IMR-90 (cell line): ENCODE data around the gene IGSF8. TPM values are rescaled to one million over a fixed set of nuclear protein-coding genes. Genes with fewer than 3 reads are reported as not detected.

Experiments
- ATAC-seq: fragments of 200-7000 bp; cut with Tn5 transposase; 2 replicates; pipeline ENCODE4 v1.9.1; 2020; ENCODE audit warnings: low read depth, mild to moderate bottlenecking, moderate library complexity
- BruUV-seq: library from RNA; stranded (reverse); fragments of 400-500 nt; replicated peaks from 2 replicates; lab custom pipeline; 2021; lab: Mats Ljungman, UMichigan
- CTCF ChIA-PET: fragments of 300-600 bp; formaldehyde crosslinking; extraction: SDS; loops from one replicate; lab custom pipeline; 2021; ENCODE audit warnings: antibody characterized with exemption; lab: Yijun Ruan, JAX
- POLR2A ChIA-PET: fragments of 300-600 bp; sonication (Branson Sonifier 250); formaldehyde crosslinking; loops from one replicate; lab custom pipeline; 2022; ENCODE audit warnings: antibody characterized with exemption; ENCODE audit not compliant: unreplicated experiment; lab: Charles Lee
- DNase-seq: peaks from one replicate; pipeline ENCODE4 v3.0.0; 2013
- H2AFZ ChIP-seq: replicated peaks from 2 replicates; pipeline ENCODE3; 2013; ENCODE audit warnings: low read length, mild to moderate bottlenecking; ENCODE audit not compliant: poor library complexity
- H2AK5ac ChIP-seq: 2 replicates; pipeline ENCODE4 v1.6.1; 2013; ENCODE audit warnings: low read depth, low read length, inconsistent platforms
- H2AK9ac ChIP-seq: replicated peaks from 2 replicates; pipeline ENCODE3; 2013; ENCODE audit warnings: mild to moderate bottlenecking, low read depth, low read length, moderate library complexity; ENCODE audit not compliant: poor library complexity
- H2BK120ac ChIP-seq: 2 replicates; pipeline ENCODE4 v1.6.1; 2013; ENCODE audit warnings: low read depth, low read length, inconsistent platforms
- H2BK15ac ChIP-seq: 3 replicates; pipeline ENCODE4 v1.6.1; 2013; ENCODE audit warnings: low read depth, low read length, inconsistent platforms
- H2BK20ac ChIP-seq: 2 replicates; pipeline ENCODE4 v1.6.1; 2013; ENCODE audit warnings: low read depth, mild to moderate bottlenecking, inconsistent platforms, low read length, moderate library complexity
- H2BK5ac ChIP-seq: 2 replicates; pipeline ENCODE4 v1.6.1; 2013; ENCODE audit warnings: mild to moderate bottlenecking, low read depth, low read length, inconsistent platforms; ENCODE audit not compliant: poor library complexity, severe bottlenecking
- H3K14ac ChIP-seq: replicated peaks from 2 replicates; pipeline ENCODE4 v1.6.1; 2013; ENCODE audit warnings: low read depth, low read length, inconsistent platforms
- H3K18ac ChIP-seq: 2 replicates; pipeline ENCODE4 v1.6.1; 2013; ENCODE audit warnings: low read depth, low read length, control low read depth
- H3K23ac ChIP-seq: 2 replicates; pipeline ENCODE4 v1.6.1; 2013; ENCODE audit warnings: low read depth, low read length, inconsistent platforms
- H3K27ac ChIP-seq: 2 replicates; pipeline ENCODE4 v1.5.1; 2013; ENCODE audit warnings: mild to moderate bottlenecking, control low read depth, low read length; ENCODE audit not compliant: insufficient read depth
- H3K27me3 ChIP-seq: 2 replicates; pipeline ENCODE4 v1.6.1; 2013; ENCODE audit warnings: low read length; ENCODE audit not compliant: control insufficient read depth, insufficient read depth
- H3K36me3 ChIP-seq: 2 replicates; pipeline ENCODE4 v1.6.1; 2013; ENCODE audit warnings: low read length, mixed read lengths; ENCODE audit not compliant: control insufficient read depth, insufficient read depth
- H3K4ac ChIP-seq: 2 replicates; pipeline ENCODE4 v1.6.1; 2013; ENCODE audit warnings: low read depth, low read length, inconsistent platforms
- H3K4me1 ChIP-seq: 2 replicates; pipeline ENCODE4 v1.6.1; 2013; ENCODE audit warnings: low read length, mixed read lengths; ENCODE audit not compliant: control insufficient read depth, insufficient read depth
- H3K4me2 ChIP-seq: 2 replicates; pipeline ENCODE4 v1.6.1; 2013; ENCODE audit warnings: low read depth, mild to moderate bottlenecking, control low read depth, low read length, moderate library complexity
- H3K4me3 ChIP-seq: 2 replicates; pipeline ENCODE4 v1.5.1; 2013; ENCODE audit warnings: low read depth, mild to moderate bottlenecking, control low read depth, low read length, moderate library complexity; ENCODE audit not compliant: insufficient read depth
- H3K56ac ChIP-seq: 2 replicates; pipeline ENCODE4 v1.6.1; 2013; ENCODE audit warnings: low read length, inconsistent platforms; ENCODE audit not compliant: insufficient read depth; ENCODE audit errors: extremely low read depth
- H3K79me1 ChIP-seq, 2 experiments: 2 replicates each; pipeline ENCODE4 v1.6.1; 2013; ENCODE audit warnings: low read length in 2 of 2, inconsistent platforms in 1 of 2, low read depth in 1 of 2
- H3K9ac ChIP-seq: 2 replicates; pipeline ENCODE4 v1.6.1; 2013; ENCODE audit warnings: low read depth, low read length, control low read depth
- H3K9me1 ChIP-seq: 2 replicates; pipeline ENCODE4 v1.6.1; 2013; ENCODE audit warnings: low read length, inconsistent platforms; ENCODE audit not compliant: insufficient read depth
- H3K9me3 ChIP-seq: 2 replicates; pipeline ENCODE4 v1.6.1; 2013; ENCODE audit warnings: low read length; ENCODE audit not compliant: control insufficient read depth, insufficient read depth
- H4K20me1 ChIP-seq: 2 replicates; pipeline ENCODE4 v1.6.1; 2013; ENCODE audit warnings: low read length, inconsistent platforms; ENCODE audit not compliant: insufficient read depth
- H4K5ac ChIP-seq: 2 replicates; pipeline ENCODE4 v1.6.1; 2013; ENCODE audit warnings: mild to moderate bottlenecking, low read depth, low read length, control low read depth
- H4K8ac ChIP-seq, 2 experiments: 2 replicates each; pipeline ENCODE4 v1.6.1; 2013; ENCODE audit warnings: low read depth in 2 of 2, low read length in 2 of 2, control low read depth in 1 of 2, inconsistent platforms in 1 of 2
- H4K91ac ChIP-seq: 2 replicates; pipeline ENCODE4 v1.6.1; 2013; ENCODE audit warnings: low read depth, low read length, inconsistent platforms; ENCODE audit not compliant: insufficient read depth
- MAZ ChIP-seq: IDR thresholded peaks from 2 replicates; pipeline ENCODE4 v1.6.1; 2012; ENCODE audit warnings: low read depth, mild to moderate bottlenecking, low read length, improper control_type of control experiment, moderate library complexity, borderline replicate concordance
- USF2 ChIP-seq: fragments of 150-350 bp; IDR thresholded peaks from 2 replicates; pipeline ENCODE4 v1.6.1; 2017; ENCODE audit warnings: mild to moderate bottlenecking, antibody characterized with exemption, low read length, low read depth
- WGBS, 2 experiments: methylation state at CpG; one replicate each; pipeline versions ENCODE4 v1.1.5 to v1.1.7; 2013; ENCODE audit warnings: missing lambda C conversion rate in 2 of 2; ENCODE audit not compliant: insufficient read length in 1 of 2; ENCODE audit errors: extremely low coverage in 2 of 2; 5-methylcytosine and 5-hydroxymethylcytosine counted together
- dilution Hi-C: fragments of 300-500 bp; cut with HindIII; formaldehyde crosslinking; loops from one replicate; pipeline ENCODE4 v1.14.3; 2018; ENCODE audit warnings: low sequenced_read_pairs; ENCODE audit not compliant: unreplicated experiment
- in situ Hi-C: fragments of 300-500 bp; cut with MboI; formaldehyde crosslinking; loops from 3 replicates; pipeline ENCODE4 v1.14.3; 2019; ENCODE audit warnings: low sequenced_read_pairs, inconsistent platforms, mixed read lengths
- intact Hi-C: fragments of 100-400 bp; cut with micrococcal nuclease; formaldehyde crosslinking; loops from 2 replicates; pipeline ENCODE4 v1.10.0; 2022
- polyA plus RNA-seq, 3 experiments: library from polyadenylated mRNA; depleted of rRNA; stranded (reverse); fragments of >200 nt; gene quantifications; 2 replicates each; pipeline ENCODE4 v1.2.3, GENCODE V29; 2012; ENCODE audit warnings: low replicate concordance in 1 of 3
- total RNA-seq: library from RNA; depleted of rRNA; stranded (reverse); fragments of >200 nt; gene quantifications from 2 replicates; pipeline ENCODE4 v1.2.3, GENCODE V29; 2012

Gene IGSF8
- total and polyA plus RNA-seq, 2 of the 4 experiments (the other 2 are of a cell fraction), result 8.8 to 25.2 TPM

GRCh38 chr1:160116283-160117147 is 18.1 kb upstream of the IGSF8 start:
- H3K14ac ChIP-seq, result no peak overlapping the region
- ATAC-seq (no peak), DNase-seq (peak; percentile 44)
- no peak overlapping the region for H2BK120ac ChIP-seq
- H4K91ac ChIP-seq, result peak overlapping the region; percentile 38; the same call in 1 of the 2 replicates
- H3K4me2 ChIP-seq, result no peak overlapping the region; the same call in 1 of the 2 replicates
- H2AK9ac ChIP-seq, result no peak overlapping the region
- H3K4me1 ChIP-seq, result peaks cover 15% of the 10 kb centered on the region; the same call in 1 of the 2 replicates
- 83% methylated on average over 1 of the region's 12 CpGs; no CpG with 5 or more reads in 1 of the 2 experiments for WGBS, 2 experiments
- H3K27ac ChIP-seq, result no peak overlapping the region
- no peak overlapping the region for H3K4me3 ChIP-seq
- H3K23ac ChIP-seq, result no peak overlapping the region
- ChIA-PET POLR2A (no interaction called here), CTCF (interaction anchor here (0.8 kb wide), 1 partner anchor 15 kb away, joined by 3 read pairs; no protein-coding TSS in a partner anchor)
- no peak overlapping the region; the same call in 1 of the 2 replicates for H4K5ac ChIP-seq
- H3K9ac ChIP-seq, result no peak overlapping the region
- no TSS peak for BruUV-seq
- H2AFZ ChIP-seq, result no peak overlapping the region
- no peaks in the 10 kb centered on the region for H3K36me3 ChIP-seq
- no peak overlapping the region for H2BK20ac ChIP-seq
- peaks cover 46% of the 10 kb centered on the region for H3K27me3 ChIP-seq
- H3K9me3 ChIP-seq, result no peaks in the 10 kb centered on the region
- TF ChIP-seq MAZ (no peak), USF2 (peak; percentile 51; the same call in 1 of the 2 replicates)
- intact Hi-C loops (no loop called here), dilution Hi-C loops (no loop called here), in situ Hi-C loops (no loop called here)
- H4K20me1 ChIP-seq, result no peaks in the 10 kb centered on the region
- no peak overlapping the region for H2BK5ac ChIP-seq
- no peak overlapping the region for H2AK5ac ChIP-seq
- no peak overlapping the region for H2BK15ac ChIP-seq
- no peaks in the 10 kb centered on the region; the same call in 1 of the 2 replicates for H3K9me1 ChIP-seq
- H4K8ac ChIP-seq, result no peak overlapping the region
- no peak overlapping the region; the same call in 1 of the 2 replicates for H3K18ac ChIP-seq
- no peak overlapping the region for H3K56ac ChIP-seq
- no peak overlapping the region for H3K4ac ChIP-seq
- H3K79me1 ChIP-seq, result no peaks in the 10 kb centered on the region
